HEK293 (cell line): ENCODE results near the gene LAMC3.

Experiments used
- CTCF ChIA-PET: fragments of 350-600 bp; formaldehyde crosslinking; extraction: SDS; loops from one replicate; lab custom pipeline; 2021; ENCODE audit warnings: antibody characterized with exemption; lab: Yijun Ruan, JAX
- POLR2A ChIA-PET: fragments of 300-600 bp; formaldehyde crosslinking; extraction: SDS; loops from one replicate; lab custom pipeline; 2020; ENCODE audit warnings: antibody characterized with exemption, inconsistent platforms; lab: Yijun Ruan, JAX
- H3K27ac ChIP-seq: fragments of 200-500 bp; sonication (Bioruptor generic); 2 replicates; pipeline ENCODE4 v1.5.1; 2014; ENCODE audit warnings: low read depth, low read length, control low read depth, inconsistent platforms; ENCODE audit errors: extremely low read depth
- H3K36me3 ChIP-seq, 2 experiments: fragments of 200-500 bp in 1 of 2; sonication (Bioruptor generic) in 1 of 2; 1 replicate in 1 of 2; 2 replicates in 1 of 2; pipeline ENCODE4 v1.5.1; 2014 to 2017; ENCODE audit warnings: inconsistent platforms in 2 of 2, low read length in 2 of 2; ENCODE audit not compliant: control insufficient read depth in 2 of 2, insufficient read depth in 1 of 2
- H3K4me1 ChIP-seq: fragments of 200-500 bp; sonication (Bioruptor generic); 2 replicates; pipeline ENCODE4 v1.5.1; 2014; ENCODE audit warnings: mild to moderate bottlenecking, low read length, inconsistent platforms; ENCODE audit not compliant: control insufficient read depth, insufficient read depth
- H3K4me3 ChIP-seq: 2 replicates; pipeline ENCODE4 v1.5.1; 2011; ENCODE audit warnings: low read depth, mild to moderate bottlenecking, control low read depth, low read length, moderate library complexity
- H3K9me3 ChIP-seq: fragments of 200-500 bp; sonication (Bioruptor generic); 2 replicates; pipeline ENCODE4 v1.5.1; 2014; ENCODE audit warnings: low read depth, low read length, inconsistent platforms; ENCODE audit not compliant: control insufficient read depth, insufficient read depth
- KLF10 ChIP-seq: fragments of 450-650 bp; IDR thresholded peaks from 2 replicates; pipeline ENCODE4 v1.5.1; 2018; ENCODE audit warnings: missing biosample characterization, mild to moderate bottlenecking, missing genetic modification characterization
- PRDM1 ChIP-seq: fragments of 450-650 bp; formaldehyde crosslinking; IDR thresholded peaks from 2 replicates; pipeline ENCODE4; 2016; ENCODE audit warnings: missing biosample characterization, missing genetic modification characterization
- REPIN1 ChIP-seq: fragments of 450-650 bp; formaldehyde crosslinking; IDR thresholded peaks from 2 replicates; pipeline ENCODE4 v1.5.1; 2017; ENCODE audit warnings: missing biosample characterization, missing genetic modification characterization, low read depth
- SETDB1 ChIP-seq: IDR thresholded peaks from one replicate; pipeline ENCODE4 v1.6.1; 2017; ENCODE audit warnings: mild to moderate bottlenecking, low read length, moderate library complexity, mixed read lengths; ENCODE audit not compliant: insufficient read length
- SP7 ChIP-seq: fragments of 450-650 bp; formaldehyde crosslinking; IDR thresholded peaks from 2 replicates; pipeline ENCODE4 v1.5.1; 2016; ENCODE audit warnings: missing biosample characterization, missing genetic modification characterization
- TCF7L2 ChIP-seq: IDR thresholded peaks from 2 replicates; pipeline ENCODE4 v1.6.1; 2011; ENCODE audit warnings: low read depth, mild to moderate bottlenecking, inconsistent platforms, low read length, moderate library complexity, borderline replicate concordance
- ZBTB17 ChIP-seq: fragments of 450-650 bp; formaldehyde crosslinking; IDR thresholded peaks from 2 replicates; pipeline ENCODE4 v1.5.1; 2016; ENCODE audit warnings: missing biosample characterization, missing genetic modification characterization
- ZBTB48 ChIP-seq: fragments of 450-650 bp; formaldehyde crosslinking; IDR thresholded peaks from 2 replicates; pipeline ENCODE4 v1.5.1; 2016; ENCODE audit warnings: missing biosample characterization, missing genetic modification characterization
- ZNF202 ChIP-seq: fragments of 450-650 bp; formaldehyde crosslinking; IDR thresholded peaks from 2 replicates; pipeline ENCODE4 v1.5.1; 2016; ENCODE audit warnings: missing biosample characterization, missing genetic modification characterization, borderline replicate concordance
- ZNF211 ChIP-seq: fragments of 450-650 bp; formaldehyde crosslinking; IDR thresholded peaks from 2 replicates; pipeline ENCODE4 v1.5.1; 2016; ENCODE audit warnings: low read depth, missing biosample characterization, missing genetic modification characterization
- ZNF223 ChIP-seq: fragments of 450-650 bp; formaldehyde crosslinking; IDR thresholded peaks from 2 replicates; pipeline ENCODE4 v1.5.1; 2016; ENCODE audit warnings: missing biosample characterization, missing genetic modification characterization
- ZNF23 ChIP-seq: fragments of 450-650 bp; formaldehyde crosslinking; IDR thresholded peaks from 2 replicates; pipeline ENCODE4 v1.5.1; 2016; ENCODE audit warnings: missing biosample characterization, missing genetic modification characterization, borderline replicate concordance
- ZNF549 ChIP-seq: fragments of 450-650 bp; IDR thresholded peaks from 2 replicates; pipeline ENCODE4 v1.5.1; 2018; ENCODE audit warnings: missing biosample characterization, missing genetic modification characterization, mild to moderate bottlenecking, inconsistent platforms, moderate library complexity
- ZNF585B ChIP-seq: fragments of 450-650 bp; formaldehyde crosslinking; IDR thresholded peaks from 2 replicates; pipeline ENCODE4 v1.5.1; 2016; ENCODE audit warnings: missing biosample characterization, missing genetic modification characterization
- ZNF600 ChIP-seq: fragments of 450-650 bp; formaldehyde crosslinking; IDR thresholded peaks from 2 replicates; pipeline ENCODE4 v1.5.1; 2016; ENCODE audit warnings: missing biosample characterization, missing genetic modification characterization
- ZNF624 ChIP-seq: fragments of 450-650 bp; formaldehyde crosslinking; IDR thresholded peaks from 2 replicates; pipeline ENCODE4 v1.5.1; 2017; ENCODE audit warnings: missing biosample characterization, missing genetic modification characterization
- ZNF768 ChIP-seq: fragments of 450-650 bp; formaldehyde crosslinking; IDR thresholded peaks from 2 replicates; pipeline ENCODE4 v1.5.1; 2018; ENCODE audit warnings: missing biosample characterization, mild to moderate bottlenecking, missing genetic modification characterization
- ZSCAN30 ChIP-seq: fragments of 450-650 bp; IDR thresholded peaks from 2 replicates; pipeline ENCODE4 v1.5.1; 2018; ENCODE audit warnings: missing biosample characterization, mild to moderate bottlenecking, missing genetic modification characterization, moderate library complexity
- TF ChIP-seq, protein P1 (sequence below): fragments of 450-650 bp; formaldehyde crosslinking; conservative IDR thresholded peaks from 2 replicates; pipeline ENCODE4 v1.5.1; 2016; ENCODE audit warnings: low read depth, missing biosample characterization, missing genetic modification characterization
- TF ChIP-seq, protein P2 (sequence below): fragments of 450-650 bp; formaldehyde crosslinking; IDR thresholded peaks from 2 replicates; pipeline ENCODE4 v1.5.1; 2016; ENCODE audit warnings: missing biosample characterization, missing genetic modification characterization

LAMC3 gene

DNA sequence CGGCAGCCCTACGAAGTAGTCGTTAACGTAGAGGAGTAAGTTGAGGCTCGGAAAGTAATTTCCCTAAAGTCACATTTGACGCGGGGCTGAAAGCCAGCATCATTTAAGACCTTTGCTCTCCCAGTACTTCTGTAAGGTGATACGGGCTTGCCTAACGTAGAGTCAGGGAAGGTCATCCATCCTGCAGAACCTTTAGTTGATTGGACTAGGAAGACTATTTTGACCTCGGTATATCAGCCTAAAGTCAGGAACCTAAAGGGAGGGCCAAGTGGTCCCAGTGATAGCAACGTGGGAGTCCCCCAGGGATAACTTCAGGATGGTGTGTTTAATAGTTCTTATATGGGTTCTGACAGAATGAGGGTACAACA, 117.1 kb downstream of the LAMC3 start:
- H3K9me3 ChIP-seq: no peaks in the 10 kb centered on the region
- peak overlapping the region; percentile 84 for H3K4me3 ChIP-seq
- H3K27ac ChIP-seq: no peak overlapping the region; the same call in 1 of the 2 replicates
- CTCF ChIA-PET: interaction anchor here (1.0 to 1.3 kb wide), 4 partner anchors 22 to 79 kb away, joined by 3 to 6 read pairs (median 4); no protein-coding TSS in a partner anchor
- POLR2A ChIA-PET: interaction anchor here (1.0 to 3.2 kb wide), 12 partner anchors 8 to 131 kb away, joined by 3 to 61 read pairs (median 6); partner anchors contain the start of gene AIF1L
- H3K36me3 ChIP-seq: peaks cover 0 to 46% of the 10 kb centered on the region in 2 experiments; a peak in 1 of 3 replicates
- TF ChIP-seq ZNF223 (tag by site-specific recombination) (no peak), KLF10 (no peak), ZNF211 (tag by site-specific recombination) (no peak), ZBTB48 (tag by site-specific recombination) (no peak), ZNF585B (no peak), ZSCAN30 (tag by site-specific recombination) (no peak), ZNF549 (tag by site-specific recombination) (no peak), SETDB1 (no peak), ZNF23 (tag by site-specific recombination) (no peak), ZNF768 (tag by site-specific recombination) (no peak), ZBTB17 (tag by site-specific recombination) (no peak), TCF7L2 (no peak), ZNF202 (no peak), ZNF600 (no peak), REPIN1 (tag by site-specific recombination) (no peak), ZNF624 (no peak)
- no peaks in the 10 kb centered on the region for H3K4me1 ChIP-seq

DNA sequence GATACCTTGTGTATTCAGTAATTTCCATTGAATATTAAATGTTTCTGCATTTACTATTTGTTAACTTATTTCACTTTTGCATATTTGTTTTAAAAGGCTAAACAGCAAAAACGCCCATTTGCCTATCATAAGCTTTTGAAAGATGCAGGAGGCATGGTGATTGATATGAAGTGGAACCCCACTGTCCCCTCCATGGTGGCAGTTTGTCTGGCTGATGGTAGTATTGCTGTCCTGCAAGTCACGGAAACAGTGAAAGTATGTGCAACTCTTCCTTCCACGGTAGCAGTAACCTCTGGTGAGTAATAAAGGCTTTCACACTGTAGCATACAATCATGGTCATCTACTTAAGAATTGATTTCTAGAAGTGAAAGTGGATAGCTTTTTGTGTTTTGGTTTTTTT, 120.2 kb downstream of the LAMC3 start:
- no peaks in the 10 kb centered on the region for H3K9me3 ChIP-seq
- ChIA-PET POLR2A (no interaction called here), CTCF (interaction anchor here (0.6 kb wide), 2 partner anchors 53 to 86 kb away, joined by 4 to 5 read pairs; no protein-coding TSS in a partner anchor)
- no peak overlapping the region for H3K4me3 ChIP-seq
- no peak for TF ChIP-seq SP7 (tag by site-specific recombination)
- TF ChIP-seq PRDM1: peak; percentile 65
- peaks cover 6 to 74% of the 10 kb centered on the region in 2 experiments; a peak in 2 of 3 replicates for H3K36me3 ChIP-seq
- no peak overlapping the region for H3K27ac ChIP-seq
- H3K4me1 ChIP-seq: no peaks in the 10 kb centered on the region

- H3K9me3 ChIP-seq: no peaks in the 10 kb centered on the region
- H3K4me3 ChIP-seq: no peak overlapping the region
- no peak overlapping the region for H3K27ac ChIP-seq
- no peaks in the 10 kb centered on the region for H3K4me1 ChIP-seq
- peak; percentile 41 for TF ChIP-seq ZBTB17 (tag by site-specific recombination)
- TF ChIP-seq, protein P1, sequence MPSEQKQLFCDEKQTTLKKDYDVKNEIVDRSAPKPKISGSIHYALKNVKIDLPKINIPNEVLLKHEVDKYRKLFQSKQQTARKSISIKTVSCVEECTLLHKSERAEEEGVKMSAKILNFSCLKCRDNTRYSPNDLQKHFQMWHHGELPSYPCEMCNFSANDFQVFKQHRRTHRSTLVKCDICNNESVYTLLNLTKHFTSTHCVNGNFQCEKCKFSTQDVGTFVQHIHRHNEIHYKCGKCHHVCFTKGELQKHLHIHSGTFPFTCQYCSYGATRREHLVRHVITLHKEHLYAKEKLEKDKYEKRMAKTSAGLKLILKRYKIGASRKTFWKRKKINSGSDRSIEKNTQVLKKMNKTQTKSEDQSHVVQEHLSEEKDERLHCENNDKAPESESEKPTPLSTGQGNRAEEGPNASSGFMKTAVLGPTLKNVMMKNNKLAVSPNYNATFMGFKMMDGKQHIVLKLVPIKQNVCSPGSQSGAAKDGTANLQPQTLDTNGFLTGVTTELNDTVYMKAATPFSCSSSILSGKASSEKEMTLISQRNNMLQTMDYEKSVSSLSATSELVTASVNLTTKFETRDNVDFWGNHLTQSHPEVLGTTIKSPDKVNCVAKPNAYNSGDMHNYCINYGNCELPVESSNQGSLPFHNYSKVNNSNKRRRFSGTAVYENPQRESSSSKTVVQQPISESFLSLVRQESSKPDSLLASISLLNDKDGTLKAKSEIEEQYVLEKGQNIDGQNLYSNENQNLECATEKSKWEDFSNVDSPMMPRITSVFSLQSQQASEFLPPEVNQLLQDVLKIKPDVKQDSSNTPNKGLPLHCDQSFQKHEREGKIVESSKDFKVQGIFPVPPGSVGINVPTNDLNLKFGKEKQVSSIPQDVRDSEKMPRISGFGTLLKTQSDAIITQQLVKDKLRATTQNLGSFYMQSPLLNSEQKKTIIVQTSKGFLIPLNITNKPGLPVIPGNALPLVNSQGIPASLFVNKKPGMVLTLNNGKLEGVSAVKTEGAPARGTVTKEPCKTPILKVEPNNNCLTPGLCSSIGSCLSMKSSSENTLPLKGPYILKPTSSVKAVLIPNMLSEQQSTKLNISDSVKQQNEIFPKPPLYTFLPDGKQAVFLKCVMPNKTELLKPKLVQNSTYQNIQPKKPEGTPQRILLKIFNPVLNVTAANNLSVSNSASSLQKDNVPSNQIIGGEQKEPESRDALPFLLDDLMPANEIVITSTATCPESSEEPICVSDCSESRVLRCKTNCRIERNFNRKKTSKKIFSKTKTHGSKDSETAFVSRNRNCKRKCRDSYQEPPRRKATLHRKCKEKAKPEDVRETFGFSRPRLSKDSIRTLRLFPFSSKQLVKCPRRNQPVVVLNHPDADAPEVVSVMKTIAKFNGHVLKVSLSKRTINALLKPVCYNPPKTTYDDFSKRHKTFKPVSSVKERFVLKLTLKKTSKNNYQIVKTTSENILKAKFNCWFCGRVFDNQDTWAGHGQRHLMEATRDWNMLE (tag by site-specific recombination): no peak
- TF ChIP-seq, protein P2, sequence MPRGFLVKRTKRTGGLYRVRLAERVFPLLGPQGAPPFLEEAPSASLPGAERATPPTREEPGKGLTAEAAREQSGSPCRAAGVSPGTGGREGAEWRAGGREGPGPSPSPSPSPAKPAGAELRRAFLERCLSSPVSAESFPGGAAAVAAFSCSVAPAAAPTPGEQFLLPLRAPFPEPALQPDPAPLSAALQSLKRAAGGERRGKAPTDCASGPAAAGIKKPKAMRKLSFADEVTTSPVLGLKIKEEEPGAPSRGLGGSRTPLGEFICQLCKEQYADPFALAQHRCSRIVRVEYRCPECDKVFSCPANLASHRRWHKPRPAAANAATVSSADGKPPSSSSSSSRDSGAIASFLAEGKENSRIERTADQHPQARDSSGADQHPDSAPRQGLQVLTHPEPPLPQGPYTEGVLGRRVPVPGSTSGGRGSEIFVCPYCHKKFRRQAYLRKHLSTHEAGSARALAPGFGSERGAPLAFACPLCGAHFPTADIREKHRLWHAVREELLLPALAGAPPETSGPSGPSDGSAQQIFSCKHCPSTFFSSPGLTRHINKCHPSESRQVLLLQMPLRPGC (tag by site-specific recombination): no peak
- peaks cover 8 to 94% of the 10 kb centered on the region in 2 experiments for H3K36me3 ChIP-seq
- CTCF ChIA-PET: interaction anchor here (0.6 to 1.5 kb wide), 2 partner anchors 81 to 93 kb away, joined by 4 to 5 read pairs; no protein-coding TSS in a partner anchor
- POLR2A ChIA-PET: no interaction called here
Observed at GRCh38 chr9:131138676-131139075, 129.7 kb downstream of the LAMC3 start.
